GM23338 (cell line): ENCODE data around the gene SACM1L. TPM values are rescaled to one million over a fixed set of nuclear protein-coding genes. Genes with fewer than 3 reads are reported as not detected.

ENCODE experiments used
- ATAC-seq: fragments of 200-7000 bp; cut with Tn5 transposase; 3 replicates; pipeline ENCODE4 v1.9.1; 2020
- DNase-seq: peaks from one replicate; pipeline ENCODE4 v3.0.0-alpha.2; 2015; ENCODE audit warnings: low spot score
- H2AFZ ChIP-seq: fragments of 200-600 bp; sonication (generic); 2 replicates; pipeline ENCODE4 v1.8.0; 2016; ENCODE audit warnings: antibody characterized with exemption, mild to moderate bottlenecking, moderate library complexity
- H3F3A ChIP-seq: fragments of 200-600 bp; sonication (generic); replicated peaks from 2 replicates; pipeline ENCODE4 v1.8.0; 2017; ENCODE audit warnings: antibody characterized with exemption, mixed run types, low read depth
- H3K27ac ChIP-seq: fragments of 200-600 bp; sonication (generic); 2 replicates; pipeline ENCODE4 v1.6.1; 2016; ENCODE audit warnings: low read depth
- H3K27me3 ChIP-seq: fragments of 200-600 bp; sonication (generic); 2 replicates; pipeline ENCODE4 v1.8.0; 2016; ENCODE audit warnings: mild to moderate bottlenecking, mixed run types, moderate library complexity; ENCODE audit not compliant: insufficient read depth
- H3K36me3 ChIP-seq: fragments of 200-600 bp; sonication (generic); 2 replicates; pipeline ENCODE4 v1.8.0; 2016; ENCODE audit warnings: mild to moderate bottlenecking; ENCODE audit not compliant: insufficient read depth
- H3K4me1 ChIP-seq: fragments of 200-600 bp; sonication (generic); 2 replicates; pipeline ENCODE4 v1.8.0; 2016; ENCODE audit warnings: mild to moderate bottlenecking, moderate library complexity; ENCODE audit not compliant: insufficient read depth
- H3K4me2 ChIP-seq: fragments of 200-600 bp; sonication (generic); 2 replicates; pipeline ENCODE4 v1.7.1; 2017; ENCODE audit warnings: mixed run types
- H3K4me3 ChIP-seq: fragments of 200-600 bp; sonication (generic); 2 replicates; pipeline ENCODE4 v1.6.1; 2016; ENCODE audit warnings: mixed run types
- H3K79me2 ChIP-seq: fragments of 200-600 bp; sonication (generic); replicated peaks from 2 replicates; pipeline ENCODE4 v1.8.0; 2017; ENCODE audit warnings: mild to moderate bottlenecking; ENCODE audit not compliant: insufficient read depth
- H3K9me2 ChIP-seq: fragments of 200-600 bp; sonication (generic); 2 replicates; pipeline ENCODE4 v1.8.0; 2017; ENCODE audit not compliant: insufficient read depth
- H4K20me1 ChIP-seq: fragments of 200-600 bp; sonication (generic); replicated peaks from 2 replicates; pipeline ENCODE4 v1.8.0; 2017; ENCODE audit warnings: mild to moderate bottlenecking; ENCODE audit not compliant: insufficient read depth
- H3K27ac Mint-ChIP-seq: 2 replicates; pipeline ENCODE4 v1.8.0; 2020; ENCODE audit warnings: inconsistent platforms, mild to moderate bottlenecking, moderate library complexity, mixed read lengths
- H3K27me3 Mint-ChIP-seq: 3 replicates; pipeline ENCODE4 v1.8.0; 2022; ENCODE audit warnings: low read depth, mild to moderate bottlenecking, moderate library complexity, mixed read lengths, inconsistent platforms; ENCODE audit not compliant: insufficient read depth, poor library complexity
- H3K36me3 Mint-ChIP-seq: 3 replicates; pipeline ENCODE4 v1.8.0; 2021; ENCODE audit warnings: low read depth, mild to moderate bottlenecking, inconsistent platforms, moderate library complexity, mixed read lengths
- H3K4me1 Mint-ChIP-seq: 3 replicates; pipeline ENCODE4 v1.8.0; 2020; ENCODE audit warnings: mild to moderate bottlenecking, inconsistent platforms, mixed read lengths
- H3K4me3 Mint-ChIP-seq: 3 replicates; pipeline ENCODE4 v1.8.0; 2021; ENCODE audit warnings: moderate library complexity, mild to moderate bottlenecking, inconsistent platforms, mixed read lengths
- H3K9me3 Mint-ChIP-seq: 3 replicates; pipeline ENCODE4 v1.8.0; 2020; ENCODE audit warnings: moderate library complexity, mild to moderate bottlenecking, inconsistent platforms, mixed read lengths
- CREB1 ChIP-seq: fragments of 250-450 bp; sonication (Bioruptor Pico); IDR thresholded peaks from 2 replicates; pipeline ENCODE4 v1.5.0; 2020; ENCODE audit warnings: low read depth, mild to moderate bottlenecking, moderate library complexity
- EZH2 ChIP-seq: fragments of 200-600 bp; sonication (generic); IDR thresholded peaks from one replicate; pipeline ENCODE4 v1.8.0; 2017; ENCODE audit warnings: antibody characterized with exemption, mild to moderate bottlenecking, low read depth; ENCODE audit not compliant: unreplicated experiment
- EZH2phosphoT487 ChIP-seq: fragments of 200-600 bp; sonication (generic); IDR thresholded peaks from one replicate; pipeline ENCODE4 v1.8.1; 2018; ENCODE audit warnings: antibody characterized with exemption; ENCODE audit not compliant: unreplicated experiment
- JUNB ChIP-seq: IDR thresholded peaks from one replicate; pipeline ENCODE4 v1.6.1; 2016; ENCODE audit warnings: antibody characterized with exemption; ENCODE audit not compliant: unreplicated experiment
- NANOG ChIP-seq: IDR thresholded peaks from 2 replicates; pipeline ENCODE4 v1.6.1; 2016; ENCODE audit warnings: antibody characterized with exemption, borderline replicate concordance
- POLR2AphosphoS5 ChIP-seq: IDR thresholded peaks from 2 replicates; pipeline ENCODE4 v1.6.1; 2016; ENCODE audit warnings: antibody characterized with exemption, low read depth
- STAT1 ChIP-seq: IDR thresholded peaks from one replicate; pipeline ENCODE4 v1.6.1; 2016; ENCODE audit warnings: antibody characterized with exemption; ENCODE audit not compliant: unreplicated experiment
- ZNF114 ChIP-seq: fragments of 250-450 bp; sonication (Bioruptor Pico); IDR thresholded peaks from 2 replicates; pipeline ENCODE4 v1.5.0; 2020; ENCODE audit warnings: mild to moderate bottlenecking, moderate library complexity
- ZNF331 ChIP-seq: fragments of 250-450 bp; sonication (Bioruptor Pico); IDR thresholded peaks from 2 replicates; pipeline ENCODE4 v1.5.0; 2020; ENCODE audit warnings: low read depth, mild to moderate bottlenecking, moderate library complexity
- ZNF462 ChIP-seq: fragments of 250-450 bp; sonication (Bioruptor Pico); IDR thresholded peaks from 2 replicates; pipeline ENCODE4 v1.5.0; 2020; ENCODE audit warnings: mild to moderate bottlenecking, moderate library complexity
- polyA plus RNA-seq: library from polyadenylated mRNA; unstranded; fragments of >200 nt; fragmentation: Nextera tagmentation; extraction: Ambion mirVana; gene quantifications from 2 replicates; pipeline ENCODE4 v1.2.1, GENCODE V29; 2016
- total RNA-seq: library from RNA; depleted of rRNA; stranded (reverse); fragments of >200 nt; shearing (Covaris generic); gene quantifications from 2 replicates; pipeline ENCODE4 v1.2.3, GENCODE V29; 2014
- TF ChIP-seq, protein P1 (sequence below): IDR thresholded peaks from one replicate; pipeline ENCODE4 v1.6.1; 2018; ENCODE audit warnings: antibody characterized with exemption; ENCODE audit not compliant: unreplicated experiment
- TF ChIP-seq, protein P2 (sequence below), 2 experiments: fragments of 200-600 bp in 1 of 2; sonication (generic) in 1 of 2; conservative IDR thresholded peaks; 2 replicates each; pipeline versions ENCODE4 v1.5.1 to v1.6.1; 2016 to 2017; ENCODE audit warnings: antibody characterized with exemption in 2 of 2, low read depth in 2 of 2, mild to moderate bottlenecking in 2 of 2, moderate library complexity in 1 of 2
- TF ChIP-seq, protein P3 (sequence below): IDR thresholded peaks from 2 replicates; pipeline ENCODE4 v1.6.1; 2016; ENCODE audit warnings: antibody characterized with exemption

Gene SACM1L
- total and polyA plus RNA-seq, 2 experiments from 2014 or later: 43.5 to 97.8 TPM

DNA sequence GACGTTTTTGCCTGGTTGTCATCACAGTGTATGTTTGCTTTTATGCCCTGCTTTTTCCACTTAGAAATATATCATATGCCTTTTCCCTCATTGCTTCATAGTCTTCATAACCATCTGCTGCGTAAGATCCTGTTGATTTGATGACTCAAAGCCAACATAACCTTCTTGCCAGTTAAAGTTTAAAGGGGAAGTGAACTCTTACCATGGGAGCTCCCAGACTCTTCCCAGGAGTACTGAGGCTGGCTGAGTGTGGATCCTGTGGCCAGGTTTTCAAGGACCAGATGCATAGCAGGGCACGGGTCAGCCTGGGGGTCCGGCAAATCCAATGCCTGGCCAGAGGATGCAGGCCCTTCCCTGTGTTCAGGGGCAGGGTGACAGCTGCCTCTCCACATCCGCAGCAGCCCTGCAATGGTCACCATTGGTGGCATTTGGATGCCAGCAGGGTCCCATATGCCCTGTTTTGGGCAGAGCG lies 42.0 kb upstream of the SACM1L start:
- Mint-ChIP-seq H3K27ac (no peak overlapping the region), H3K27me3 (peaks cover 4% of the 10 kb centered on the region), H3K4me3 (no peak overlapping the region), H3K4me1 (peaks cover 31% of the 10 kb centered on the region), H3K36me3 (peaks cover 11% of the 10 kb centered on the region), H3K9me3 (no peaks in the 10 kb centered on the region; the same call in 2 of the 3 replicates)
- Histone ChIP-seq H3K27me3 (no peaks in the 10 kb centered on the region), H3K36me3 (no peaks in the 10 kb centered on the region), H2AFZ (no peak overlapping the region), H3F3A (no peaks in the 10 kb centered on the region), H3K79me2 (peaks cover 22% of the 10 kb centered on the region), H3K9me2 (no peaks in the 10 kb centered on the region), H3K4me3 (no peak overlapping the region), H3K4me1 (peaks cover 18% of the 10 kb centered on the region), H3K27ac (no peak overlapping the region), H3K4me2 (no peak overlapping the region), H4K20me1 (no peaks in the 10 kb centered on the region; the same call in none of the 2 replicates)
- no peak for DNase-seq
- TF ChIP-seq EZH2 (no peak), ZNF331 (CRISPR knock-in tag) (no peak), ZNF114 (CRISPR knock-in tag) (no peak), CREB1 (no peak), POLR2AphosphoS5 (no peak), ZNF462 (CRISPR knock-in tag) (no peak), STAT1 (no peak), EZH2phosphoT487 (no peak), JUNB (no peak), NANOG (no peak)
- TF ChIP-seq, protein P1, sequence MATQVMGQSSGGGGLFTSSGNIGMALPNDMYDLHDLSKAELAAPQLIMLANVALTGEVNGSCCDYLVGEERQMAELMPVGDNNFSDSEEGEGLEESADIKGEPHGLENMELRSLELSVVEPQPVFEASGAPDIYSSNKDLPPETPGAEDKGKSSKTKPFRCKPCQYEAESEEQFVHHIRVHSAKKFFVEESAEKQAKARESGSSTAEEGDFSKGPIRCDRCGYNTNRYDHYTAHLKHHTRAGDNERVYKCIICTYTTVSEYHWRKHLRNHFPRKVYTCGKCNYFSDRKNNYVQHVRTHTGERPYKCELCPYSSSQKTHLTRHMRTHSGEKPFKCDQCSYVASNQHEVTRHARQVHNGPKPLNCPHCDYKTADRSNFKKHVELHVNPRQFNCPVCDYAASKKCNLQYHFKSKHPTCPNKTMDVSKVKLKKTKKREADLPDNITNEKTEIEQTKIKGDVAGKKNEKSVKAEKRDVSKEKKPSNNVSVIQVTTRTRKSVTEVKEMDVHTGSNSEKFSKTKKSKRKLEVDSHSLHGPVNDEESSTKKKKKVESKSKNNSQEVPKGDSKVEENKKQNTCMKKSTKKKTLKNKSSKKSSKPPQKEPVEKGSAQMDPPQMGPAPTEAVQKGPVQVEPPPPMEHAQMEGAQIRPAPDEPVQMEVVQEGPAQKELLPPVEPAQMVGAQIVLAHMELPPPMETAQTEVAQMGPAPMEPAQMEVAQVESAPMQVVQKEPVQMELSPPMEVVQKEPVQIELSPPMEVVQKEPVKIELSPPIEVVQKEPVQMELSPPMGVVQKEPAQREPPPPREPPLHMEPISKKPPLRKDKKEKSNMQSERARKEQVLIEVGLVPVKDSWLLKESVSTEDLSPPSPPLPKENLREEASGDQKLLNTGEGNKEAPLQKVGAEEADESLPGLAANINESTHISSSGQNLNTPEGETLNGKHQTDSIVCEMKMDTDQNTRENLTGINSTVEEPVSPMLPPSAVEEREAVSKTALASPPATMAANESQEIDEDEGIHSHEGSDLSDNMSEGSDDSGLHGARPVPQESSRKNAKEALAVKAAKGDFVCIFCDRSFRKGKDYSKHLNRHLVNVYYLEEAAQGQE: no peak
- TF ChIP-seq, protein P2, sequence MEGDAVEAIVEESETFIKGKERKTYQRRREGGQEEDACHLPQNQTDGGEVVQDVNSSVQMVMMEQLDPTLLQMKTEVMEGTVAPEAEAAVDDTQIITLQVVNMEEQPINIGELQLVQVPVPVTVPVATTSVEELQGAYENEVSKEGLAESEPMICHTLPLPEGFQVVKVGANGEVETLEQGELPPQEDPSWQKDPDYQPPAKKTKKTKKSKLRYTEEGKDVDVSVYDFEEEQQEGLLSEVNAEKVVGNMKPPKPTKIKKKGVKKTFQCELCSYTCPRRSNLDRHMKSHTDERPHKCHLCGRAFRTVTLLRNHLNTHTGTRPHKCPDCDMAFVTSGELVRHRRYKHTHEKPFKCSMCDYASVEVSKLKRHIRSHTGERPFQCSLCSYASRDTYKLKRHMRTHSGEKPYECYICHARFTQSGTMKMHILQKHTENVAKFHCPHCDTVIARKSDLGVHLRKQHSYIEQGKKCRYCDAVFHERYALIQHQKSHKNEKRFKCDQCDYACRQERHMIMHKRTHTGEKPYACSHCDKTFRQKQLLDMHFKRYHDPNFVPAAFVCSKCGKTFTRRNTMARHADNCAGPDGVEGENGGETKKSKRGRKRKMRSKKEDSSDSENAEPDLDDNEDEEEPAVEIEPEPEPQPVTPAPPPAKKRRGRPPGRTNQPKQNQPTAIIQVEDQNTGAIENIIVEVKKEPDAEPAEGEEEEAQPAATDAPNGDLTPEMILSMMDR (conservative IDR thresholded peaks at IDR 0.05; ENCODE audit: low read depth in 2 of 2): no peak
- TF ChIP-seq, protein P3, sequence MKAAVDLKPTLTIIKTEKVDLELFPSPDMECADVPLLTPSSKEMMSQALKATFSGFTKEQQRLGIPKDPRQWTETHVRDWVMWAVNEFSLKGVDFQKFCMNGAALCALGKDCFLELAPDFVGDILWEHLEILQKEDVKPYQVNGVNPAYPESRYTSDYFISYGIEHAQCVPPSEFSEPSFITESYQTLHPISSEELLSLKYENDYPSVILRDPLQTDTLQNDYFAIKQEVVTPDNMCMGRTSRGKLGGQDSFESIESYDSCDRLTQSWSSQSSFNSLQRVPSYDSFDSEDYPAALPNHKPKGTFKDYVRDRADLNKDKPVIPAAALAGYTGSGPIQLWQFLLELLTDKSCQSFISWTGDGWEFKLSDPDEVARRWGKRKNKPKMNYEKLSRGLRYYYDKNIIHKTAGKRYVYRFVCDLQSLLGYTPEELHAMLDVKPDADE: no peak
- no peak for ATAC-seq
